Spleen (tissue), 7 donors: ENCODE data around the gene BTK.

Experiments
- CTCF ChIP-seq, 11 experiments: fragments of 200-600 bp in 7 of 11; fragments of 450-650 bp in 4 of 11; sonication (generic) in 4 of 11; IDR thresholded peaks in 8 of 11; conservative IDR thresholded peaks in 3 of 11; 1 replicate in 7 of 11; 2 replicates in 4 of 11; pipeline versions ENCODE4 v1.4.0 to v1.8.0; 2016 to 2021; ENCODE audit warnings: antibody characterized with exemption in 11 of 11, inconsistent platforms in 4 of 11, mild to moderate bottlenecking in 1 of 11
- POLR2A ChIP-seq, 3 donors: fragments of 450-650 bp; IDR thresholded peaks; one replicate each; pipeline ENCODE4 v1.5.1; 2017; ENCODE audit warnings: antibody characterized with exemption in 3 of 3, mild to moderate bottlenecking in 1 of 3
- donor health status: DM: no; HTN: no; CAD: no; lungs with moderate emphysema.
- donor health status: DM: no; HTN: no; CAD: no.
- donor health status: DM: no; HTN: no; CAD: no.

GRCh38 chrX:101362757-101363156, 23.2 kb downstream of the BTK start:
- TF ChIP-seq CTCF (IDR thresholded peaks at IDR 0.05 in 8 of 11, conservative IDR thresholded peaks at IDR 0.05 in 3 of 11) (no peak), POLR2A (IDR thresholded peaks at IDR 0.05) (no peak)
